HEK293 (cell line): ENCODE results near the gene RUNX1.

ENCODE experiments used
- AEBP2 ChIP-seq: fragments of 450-650 bp; formaldehyde crosslinking; IDR thresholded peaks from 2 replicates; pipeline ENCODE4 v1.5.1; 2016; ENCODE audit warnings: missing biosample characterization, missing genetic modification characterization, borderline replicate concordance
- CTCF ChIP-seq: fragments of 450-650 bp; formaldehyde crosslinking; IDR thresholded peaks from 2 replicates; pipeline ENCODE4 v1.5.1; 2016; ENCODE audit warnings: missing biosample characterization, missing genetic modification characterization
- HIC1 ChIP-seq: fragments of 450-650 bp; formaldehyde crosslinking; IDR thresholded peaks from 2 replicates; pipeline ENCODE4 v1.5.1; 2016; ENCODE audit warnings: missing biosample characterization, missing genetic modification characterization
- ZBTB21 ChIP-seq: fragments of 450-650 bp; formaldehyde crosslinking; IDR thresholded peaks from 2 replicates; pipeline ENCODE4 v1.5.1; 2017; ENCODE audit warnings: missing biosample characterization, missing genetic modification characterization
- ZNF394 ChIP-seq: fragments of 450-650 bp; formaldehyde crosslinking; IDR thresholded peaks from 2 replicates; pipeline ENCODE4 v1.5.1; 2016; ENCODE audit warnings: missing biosample characterization, missing genetic modification characterization, mild to moderate bottlenecking, moderate library complexity, borderline replicate concordance
- ZNF433 ChIP-seq: fragments of 450-650 bp; formaldehyde crosslinking; IDR thresholded peaks from 2 replicates; pipeline ENCODE4 v1.5.1; 2016; ENCODE audit warnings: missing biosample characterization, missing genetic modification characterization, low read depth
- ZNF488 ChIP-seq: fragments of 450-650 bp; formaldehyde crosslinking; IDR thresholded peaks from 2 replicates; pipeline ENCODE4 v1.5.1; 2016; ENCODE audit warnings: missing biosample characterization, missing genetic modification characterization
- ZNF513 ChIP-seq: fragments of 450-650 bp; IDR thresholded peaks from 2 replicates; pipeline ENCODE4 v1.5.1; 2018; ENCODE audit warnings: missing biosample characterization, missing genetic modification characterization
- ZNF621 ChIP-seq: fragments of 450-650 bp; formaldehyde crosslinking; IDR thresholded peaks from 2 replicates; pipeline ENCODE4 v1.5.1; 2017; ENCODE audit warnings: missing biosample characterization, missing genetic modification characterization
- ZNF623 ChIP-seq: fragments of 450-650 bp; formaldehyde crosslinking; IDR thresholded peaks from 2 replicates; pipeline ENCODE4 v1.5.1; 2016; ENCODE audit warnings: missing biosample characterization, missing genetic modification characterization
- ZNF639 ChIP-seq: fragments of 450-650 bp; formaldehyde crosslinking; IDR thresholded peaks from 2 replicates; pipeline ENCODE4 v1.5.1; 2016; ENCODE audit warnings: missing biosample characterization, missing genetic modification characterization
- ZNF701 ChIP-seq: fragments of 450-650 bp; formaldehyde crosslinking; IDR thresholded peaks from 2 replicates; pipeline ENCODE4 v1.5.1; 2016; ENCODE audit warnings: missing biosample characterization, missing genetic modification characterization
- ZNF704 ChIP-seq: fragments of 450-650 bp; formaldehyde crosslinking; IDR thresholded peaks from 2 replicates; pipeline ENCODE4 v1.5.1; 2016; ENCODE audit warnings: missing biosample characterization, missing genetic modification characterization
- ZNF830 ChIP-seq: fragments of 450-650 bp; IDR thresholded peaks from 2 replicates; pipeline ENCODE4 v1.5.0; 2018; ENCODE audit warnings: missing biosample characterization, missing genetic modification characterization, low read depth, mild to moderate bottlenecking, moderate library complexity
- ZNF837 ChIP-seq: fragments of 450-650 bp; formaldehyde crosslinking; IDR thresholded peaks from 2 replicates; pipeline ENCODE4 v1.5.1; 2016; ENCODE audit warnings: missing biosample characterization, missing genetic modification characterization

RUNX1 gene

GRCh38 chr21:34740198-34740597, 308.9 kb downstream of the RUNX1 start (continued):
- no peak for TF ChIP-seq ZNF488 (tag by site-specific recombination)
- no peak for TF ChIP-seq ZNF623 (tag by site-specific recombination)
- no peak for TF ChIP-seq ZNF837
- no peak for TF ChIP-seq HIC1 (tag by site-specific recombination)
- TF ChIP-seq ZNF639 (tag by site-specific recombination): no peak
- TF ChIP-seq ZBTB21 (tag by site-specific recombination): no peak
- TF ChIP-seq ZNF704 (tag by site-specific recombination): no peak; the same call in 1 of the 2 replicates
- TF ChIP-seq CTCF (tag by site-specific recombination): no peak
- no peak for TF ChIP-seq ZNF513 (tag by site-specific recombination)
- no peak for TF ChIP-seq ZNF621 (tag by site-specific recombination)
- no peak for TF ChIP-seq AEBP2 (tag by site-specific recombination)
- no peak for TF ChIP-seq ZNF394
- TF ChIP-seq ZNF830 (tag by site-specific recombination): no peak
- TF ChIP-seq ZNF701 (tag by site-specific recombination): no peak
- no peak for TF ChIP-seq ZNF433 (tag by site-specific recombination)
